ENCODE results near the gene BUB1B.

- TF ChIP-seq CTCF (conservative IDR thresholded peaks at IDR 0.05; ENCODE audit: low read depth, low read length) (no peak), EZH2phosphoT487 (IDR thresholded peaks at IDR 0.05; ENCODE audit: borderline replicate concordance, low read length) (no peak), EZH2 (IDR thresholded peaks at IDR 0.05; ENCODE audit: low read length, unreplicated experiment) (no peak)
Measured at GRCh38 chr15:40255033-40255432, 94.2 kb downstream of the BUB1B start.

All from PC-3 (cell line).